Tongue (tissue), 2 donors: ENCODE data around the gene POLD4. TPM values are rescaled to one million over a fixed set of nuclear protein-coding genes. Genes with fewer than 3 reads are reported as not detected.

Source experiments
- small RNA-seq: library from RNA; depleted of rRNA; stranded (forward); fragments of <200 nt; gene quantifications from one replicate; pipeline ENCODE3, GENCODE V24; 2014; ENCODE audit warnings: low replicate concordance
- total RNA-seq: library from RNA; depleted of rRNA; stranded (reverse); fragments of >200 nt; gene quantifications from one replicate; pipeline ENCODE4 v1.2.3, GENCODE V29; 2014

The POLD4 gene
- total RNA-seq, 1 donor from 2014 or later: 20.1 TPM

Small RNAs within 50 kb of the gene (small RNA-seq; reads per million reads assigned to genes)
- gene RN7SKP239 (not detected), gene RNU6-1238P (not detected)

Other genes with a start within 250 kb of the POLD4 start
- gene KDM2A, start 234.3 kb downstream of the POLD4 start, total RNA-seq: 84.7 TPM
- 47.8 TPM for gene GRK2, start 87.1 kb downstream of the POLD4 start, total RNA-seq
- gene ANKRD13D, start 64.2 kb downstream of the POLD4 start, total RNA-seq: 36.9 TPM
- gene SSH3, start 50.0 kb downstream of the POLD4 start, total RNA-seq: 35.6 TPM
- 5.3 TPM for gene CLCF1, start 20.1 kb upstream of the POLD4 start, total RNA-seq
- 13.3 TPM for gene RAD9A, start 38.4 kb upstream of the POLD4 start, total RNA-seq
- 121 TPM for gene PPP1CA, start 48.3 kb upstream of the POLD4 start, total RNA-seq
- 1.0 TPM for gene TBC1D10C, start 50.5 kb upstream of the POLD4 start, total RNA-seq
- gene CARNS1, start 62.1 kb upstream of the POLD4 start, total RNA-seq: 39.0 TPM
- gene RPS6KB2, start 74.9 kb upstream of the POLD4 start, total RNA-seq: 65.2 TPM
- 1.2 TPM for gene PTPRCAP, start 84.1 kb upstream of the POLD4 start, total RNA-seq
- gene CORO1B, start 89.9 kb upstream of the POLD4 start, total RNA-seq: 45.0 TPM
- gene GPR152, start 99.2 kb upstream of the POLD4 start, total RNA-seq: not detected
- 1.1 TPM for gene CABP4, start 101.8 kb upstream of the POLD4 start, total RNA-seq
- gene TMEM134, start 115.7 kb upstream of the POLD4 start, total RNA-seq: 83.5 TPM
- 42.2 TPM for gene AIP, start 129.5 kb upstream of the POLD4 start, total RNA-seq
- gene PITPNM1, start 151.8 kb upstream of the POLD4 start, total RNA-seq: 17.1 TPM
- 10.3 TPM for gene CDK2AP2, start 154.6 kb upstream of the POLD4 start, total RNA-seq
- gene CABP2, start 169.9 kb upstream of the POLD4 start, total RNA-seq: not detected
- 431 TPM for gene GSTP1, start 230.3 kb upstream of the POLD4 start, total RNA-seq